Measurements from ENCODE around the gene NHLRC4. TPM values are rescaled to one million over a fixed set of nuclear protein-coding genes. Genes with fewer than 3 reads are reported as not detected.

The NHLRC4 gene
- total and polyA plus RNA-seq, 2 of the 13 experiments (the other 11 are each of a cell fraction or from before 2014, with no cell fraction given), result 0.40 to 0.59 TPM

DNA sequence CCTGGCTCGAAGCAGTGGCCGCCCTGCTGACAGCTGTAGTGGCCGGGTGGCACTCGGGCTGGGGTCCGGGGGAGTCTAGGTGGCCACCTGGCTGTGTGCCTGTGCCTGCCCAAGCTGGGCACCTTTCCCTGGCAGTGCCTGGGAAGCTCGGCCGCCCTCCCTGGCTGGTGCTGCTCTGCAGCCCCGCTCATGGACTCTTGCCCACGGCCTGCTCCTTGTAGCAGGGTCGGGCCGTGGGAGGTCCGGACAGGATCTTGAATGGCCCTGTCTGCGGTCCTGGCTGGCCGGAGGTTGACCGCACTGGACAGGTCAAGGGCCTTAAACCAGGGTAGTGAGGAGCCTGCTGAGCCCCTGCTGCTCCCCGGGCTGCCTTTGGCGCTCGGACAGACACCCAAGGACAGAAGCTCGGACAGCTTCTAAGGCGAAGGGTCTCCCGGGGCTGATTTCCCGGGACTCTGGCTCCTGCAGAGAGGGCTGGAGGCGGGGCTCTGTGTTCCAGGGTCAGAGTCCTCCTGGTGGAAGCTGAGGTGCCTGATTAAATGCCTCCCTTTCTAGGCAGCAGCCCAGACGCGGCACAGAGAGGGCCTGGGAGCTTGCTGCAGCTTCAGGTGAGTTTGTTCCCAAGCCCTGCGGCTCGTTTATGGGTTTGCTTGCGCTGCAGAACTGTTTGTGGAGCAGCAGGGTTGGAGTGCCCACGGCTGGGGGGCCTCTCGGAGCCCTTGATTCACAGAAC lies 33.2 kb upstream of the NHLRC4 start (continued):
- no peak for TF ChIP-seq ZFP90 (CRISPR knock-in tag; IDR thresholded peaks at IDR 0.05; ENCODE audit: borderline replicate concordance)
- no peak for TF ChIP-seq IRF9 (CRISPR knock-in tag; IDR thresholded peaks at IDR 0.05; ENCODE audit: borderline replicate concordance)
- TF ChIP-seq, protein P1, sequence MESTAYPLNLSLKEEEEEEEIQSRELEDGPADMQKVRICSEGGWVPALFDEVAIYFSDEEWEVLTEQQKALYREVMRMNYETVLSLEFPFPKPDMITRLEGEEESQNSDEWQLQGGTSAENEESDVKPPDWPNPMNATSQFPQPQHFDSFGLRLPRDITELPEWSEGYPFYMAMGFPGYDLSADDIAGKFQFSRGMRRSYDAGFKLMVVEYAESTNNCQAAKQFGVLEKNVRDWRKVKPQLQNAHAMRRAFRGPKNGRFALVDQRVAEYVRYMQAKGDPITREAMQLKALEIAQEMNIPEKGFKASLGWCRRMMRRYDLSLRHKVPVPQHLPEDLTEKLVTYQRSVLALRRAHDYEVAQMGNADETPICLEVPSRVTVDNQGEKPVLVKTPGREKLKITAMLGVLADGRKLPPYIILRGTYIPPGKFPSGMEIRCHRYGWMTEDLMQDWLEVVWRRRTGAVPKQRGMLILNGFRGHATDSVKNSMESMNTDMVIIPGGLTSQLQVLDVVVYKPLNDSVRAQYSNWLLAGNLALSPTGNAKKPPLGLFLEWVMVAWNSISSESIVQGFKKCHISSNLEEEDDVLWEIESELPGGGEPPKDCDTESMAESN (CRISPR knock-in tag; conservative IDR thresholded peaks at IDR 0.05), result no peak
- TF ChIP-seq ZFP36 (IDR thresholded peaks at IDR 0.05; ENCODE audit: borderline replicate concordance, low read depth, low read length, partially characterized antibody), result no peak
- TF ChIP-seq ZNF589 (CRISPR knock-in tag; conservative IDR thresholded peaks at IDR 0.05), result no peak
- no peak for TF ChIP-seq NR1H2 (CRISPR knock-in tag; IDR thresholded peaks at IDR 0.05; ENCODE audit: borderline replicate concordance, low read depth)
- TF ChIP-seq MBD4 (IDR thresholded peaks at IDR 0.05; ENCODE audit: borderline replicate concordance, low read length), result no peak
- TF ChIP-seq ZSCAN9 (CRISPR knock-in tag; IDR thresholded peaks at IDR 0.05; ENCODE audit: borderline replicate concordance), result no peak; the same call in 1 of the 2 replicates
- no peak; the same call in 1 of the 2 replicates for TF ChIP-seq KDM5A (IDR thresholded peaks at IDR 0.05; ENCODE audit: borderline replicate concordance, low read length)
- TF ChIP-seq, protein P2, sequence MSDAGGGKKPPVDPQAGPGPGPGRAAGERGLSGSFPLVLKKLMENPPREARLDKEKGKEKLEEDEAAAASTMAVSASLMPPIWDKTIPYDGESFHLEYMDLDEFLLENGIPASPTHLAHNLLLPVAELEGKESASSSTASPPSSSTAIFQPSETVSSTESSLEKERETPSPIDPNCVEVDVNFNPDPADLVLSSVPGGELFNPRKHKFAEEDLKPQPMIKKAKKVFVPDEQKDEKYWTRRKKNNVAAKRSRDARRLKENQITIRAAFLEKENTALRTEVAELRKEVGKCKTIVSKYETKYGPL (CRISPR knock-in tag; IDR thresholded peaks at IDR 0.05), result no peak
- TF ChIP-seq ZFAT (CRISPR knock-in tag; conservative IDR thresholded peaks at IDR 0.05), result no peak
- no peak for TF ChIP-seq ZNF639 (CRISPR knock-in tag; conservative IDR thresholded peaks at IDR 0.05)
- peak; percentile 53; the same call in 1 of the 2 replicates for TF ChIP-seq GATAD1 (CRISPR knock-in tag; IDR thresholded peaks at IDR 0.05)
- no peak for TF ChIP-seq CBX1 (IDR thresholded peaks at IDR 0.05; ENCODE audit: low read depth)
- no peak for TF ChIP-seq ZNF530 (CRISPR knock-in tag; IDR thresholded peaks at IDR 0.05; ENCODE audit: low read depth)
- TF ChIP-seq ZBTB44 (CRISPR knock-in tag; IDR thresholded peaks at IDR 0.05), result no peak
- TF ChIP-seq ZNF225 (CRISPR knock-in tag; IDR thresholded peaks at IDR 0.05), result 0 out of 2 replicates have a peak, but pooled peaks have one; percentile 16
- 0 out of 2 replicates have a peak, but pooled peaks have one; percentile 26 for TF ChIP-seq ZNF337 (CRISPR knock-in tag; IDR thresholded peaks at IDR 0.05; ENCODE audit: borderline replicate concordance, low read depth)
